ENCODE data around the gene ZNF254. TPM values are rescaled to one million over a fixed set of nuclear protein-coding genes. Genes with fewer than 3 reads are reported as not detected.

Gene ZNF254
- total and polyA plus RNA-seq, 10 of the 15 experiments (the other 5 are each of a cell fraction or from before 2014, with no cell fraction given) = 1.5 to 15.7 (median 8.5) TPM

- H3K27ac ChIP-seq (ENCODE audit: control insufficient read depth, insufficient read depth) = no peak overlapping the region
- in situ Hi-C loops (cut with MboI) = no loop called here
- FAIRE-seq (no peak), DNase-seq (ENCODE audit: low read depth, low spot score) (no peak), ATAC-seq (no peak)
- no peak overlapping the region for H3K4me2 ChIP-seq (ENCODE audit: control insufficient read depth, insufficient read depth)
- ChIA-PET POLR2A (no interaction called here), CTCF (no interaction called here), SMC1A (ENCODE audit: uncharacterized antibody, unreplicated experiment) (no interaction called here), RAD21 (ENCODE audit: unreplicated experiment) (no interaction called here)
- no peaks in the 10 kb centered on the region for H4K20me1 ChIP-seq (ENCODE audit: control insufficient read depth, insufficient read depth)
- intact Hi-C loops (cut with micrococcal nuclease; ENCODE audit: unreplicated experiment) = no loop called here
- WGBS (ENCODE audit: insufficient coverage, insufficient replicate concordance, low lambda C conversion rate, missing lambda C conversion rate) = 98% methylated on average over 4 of the region's 4 CpGs
- no peaks in the 10 kb centered on the region for H3K79me2 ChIP-seq (ENCODE audit: control insufficient read depth, insufficient read depth, low read length)
- no peak overlapping the region for H3K4me3 ChIP-seq
- no peaks in the 10 kb centered on the region for H3K4me1 ChIP-seq (ENCODE audit: control insufficient read depth, insufficient read depth, low read length)
- peaks cover 2 to 12% of the 10 kb centered on the region in 2 experiments for H3K36me3 ChIP-seq (ENCODE audit: control insufficient read depth in 2 of 2, insufficient read depth in 2 of 2, low read length in 1 of 2)
- H3K27me3 ChIP-seq (replicated peaks in 1 of 2; ENCODE audit: control insufficient read depth in 2 of 2, insufficient read depth in 2 of 2, low read length in 1 of 2) = no peaks in the 10 kb centered on the region
- H3K9me3 ChIP-seq (replicated peaks; ENCODE audit: control insufficient read depth, insufficient read depth, low read length) = no peaks in the 10 kb centered on the region; the same call in 2 of the 3 replicates
- H3K9ac ChIP-seq (ENCODE audit: control insufficient read depth, insufficient read depth, low read length) = no peak overlapping the region
- TF ChIP-seq NR2F1 (conservative IDR thresholded peaks at IDR 0.05) = no peak
- TF ChIP-seq BMI1 (IDR thresholded peaks at IDR 0.05; ENCODE audit: borderline replicate concordance) = no peak
- no peak for TF ChIP-seq TCF7 (IDR thresholded peaks at IDR 0.05; ENCODE audit: borderline replicate concordance)
- TF ChIP-seq YBX1 (IDR thresholded peaks at IDR 0.05) = no peak
- TF ChIP-seq, protein P1, sequence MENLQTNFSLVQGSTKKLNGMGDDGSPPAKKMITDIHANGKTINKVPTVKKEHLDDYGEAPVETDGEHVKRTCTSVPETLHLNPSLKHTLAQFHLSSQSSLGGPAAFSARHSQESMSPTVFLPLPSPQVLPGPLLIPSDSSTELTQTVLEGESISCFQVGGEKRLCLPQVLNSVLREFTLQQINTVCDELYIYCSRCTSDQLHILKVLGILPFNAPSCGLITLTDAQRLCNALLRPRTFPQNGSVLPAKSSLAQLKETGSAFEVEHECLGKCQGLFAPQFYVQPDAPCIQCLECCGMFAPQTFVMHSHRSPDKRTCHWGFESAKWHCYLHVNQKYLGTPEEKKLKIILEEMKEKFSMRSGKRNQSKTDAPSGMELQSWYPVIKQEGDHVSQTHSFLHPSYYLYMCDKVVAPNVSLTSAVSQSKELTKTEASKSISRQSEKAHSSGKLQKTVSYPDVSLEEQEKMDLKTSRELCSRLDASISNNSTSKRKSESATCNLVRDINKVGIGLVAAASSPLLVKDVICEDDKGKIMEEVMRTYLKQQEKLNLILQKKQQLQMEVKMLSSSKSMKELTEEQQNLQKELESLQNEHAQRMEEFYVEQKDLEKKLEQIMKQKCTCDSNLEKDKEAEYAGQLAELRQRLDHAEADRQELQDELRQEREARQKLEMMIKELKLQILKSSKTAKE (IDR thresholded peaks at IDR 0.05; ENCODE audit: low read depth, poor library complexity, severe bottlenecking) = no peak
- TF ChIP-seq JUND (IDR thresholded peaks at IDR 0.05; ENCODE audit: low read depth, low read length) = no peak
- no peak for TF ChIP-seq NBN (IDR thresholded peaks at IDR 0.05)
- TF ChIP-seq CBFB (IDR thresholded peaks at IDR 0.05; ENCODE audit: low read depth) = no peak
- TF ChIP-seq GATAD2B (conservative IDR thresholded peaks at IDR 0.05; ENCODE audit: low read depth) = no peak
- TF ChIP-seq BCL11A (IDR thresholded peaks at IDR 0.05; ENCODE audit: low read depth, low read length) = no peak
- TF ChIP-seq CEBPB (IDR thresholded peaks at IDR 0.05; ENCODE audit: borderline replicate concordance in 1 of 2, low read depth in 2 of 2, low read length in 2 of 2) = no peak
- no peak for TF ChIP-seq PAX8 (IDR thresholded peaks at IDR 0.05)
- no peak for TF ChIP-seq SMAD1 (IDR thresholded peaks at IDR 0.05; ENCODE audit: low read depth, partially characterized antibody)
- no peak for TF ChIP-seq FOXM1 (IDR thresholded peaks at IDR 0.05; ENCODE audit: low read depth, low read length)
- TF ChIP-seq E4F1 (IDR thresholded peaks at IDR 0.05; ENCODE audit: borderline replicate concordance, partially characterized antibody) = no peak
- no peak for TF ChIP-seq POLR2AphosphoS2 (IDR thresholded peaks at IDR 0.05; ENCODE audit: low read depth, low read length)
- TF ChIP-seq, protein P2, sequence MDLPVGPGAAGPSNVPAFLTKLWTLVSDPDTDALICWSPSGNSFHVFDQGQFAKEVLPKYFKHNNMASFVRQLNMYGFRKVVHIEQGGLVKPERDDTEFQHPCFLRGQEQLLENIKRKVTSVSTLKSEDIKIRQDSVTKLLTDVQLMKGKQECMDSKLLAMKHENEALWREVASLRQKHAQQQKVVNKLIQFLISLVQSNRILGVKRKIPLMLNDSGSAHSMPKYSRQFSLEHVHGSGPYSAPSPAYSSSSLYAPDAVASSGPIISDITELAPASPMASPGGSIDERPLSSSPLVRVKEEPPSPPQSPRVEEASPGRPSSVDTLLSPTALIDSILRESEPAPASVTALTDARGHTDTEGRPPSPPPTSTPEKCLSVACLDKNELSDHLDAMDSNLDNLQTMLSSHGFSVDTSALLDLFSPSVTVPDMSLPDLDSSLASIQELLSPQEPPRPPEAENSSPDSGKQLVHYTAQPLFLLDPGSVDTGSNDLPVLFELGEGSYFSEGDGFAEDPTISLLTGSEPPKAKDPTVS (IDR thresholded peaks at IDR 0.05; ENCODE audit: low read depth, low read length) = no peak
- TF ChIP-seq LARP7 (IDR thresholded peaks at IDR 0.05) = no peak
- BruUV-seq (replicated peaks) = no TSS peak
- H2AFZ ChIP-seq (ENCODE audit: control insufficient read depth, low read depth, low read length) = no peak overlapping the region
Measured at GRCh38 chr19:24053601-24054000, 33.4 kb upstream of the ZNF254 start.
